ENCODE data around the gene GDI2.
"Not testable (repeated sequence)": the region's sequence is repeated elsewhere in the genome, so short reads cannot be mapped to it uniquely, and the experiment has no call there.

Gene GDI2

DNA sequence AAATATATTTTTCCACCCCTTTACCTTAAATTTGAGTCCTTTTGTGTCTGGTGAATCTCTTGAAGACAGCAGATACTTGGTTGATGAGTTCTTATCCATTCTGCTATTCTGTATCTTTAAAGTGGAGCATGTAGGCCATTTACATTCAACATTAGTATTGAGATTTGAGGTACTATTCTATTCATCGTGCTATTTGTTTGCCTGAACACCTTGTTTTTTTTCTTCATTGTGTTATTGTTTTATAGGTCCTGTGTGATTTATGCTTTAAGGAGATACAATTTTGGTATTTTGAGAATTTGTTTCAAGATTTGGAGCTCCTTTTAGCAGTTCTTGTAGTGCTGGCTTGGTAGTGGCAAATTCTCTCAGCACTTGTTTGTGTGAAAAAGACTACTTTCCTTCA is 29.9 kb downstream of the GDI2 start:
- no peak overlapping the region for H3K4me3 ChIP-seq (ENCODE audit: low read depth, low read length)
- TF ChIP-seq, protein P1, sequence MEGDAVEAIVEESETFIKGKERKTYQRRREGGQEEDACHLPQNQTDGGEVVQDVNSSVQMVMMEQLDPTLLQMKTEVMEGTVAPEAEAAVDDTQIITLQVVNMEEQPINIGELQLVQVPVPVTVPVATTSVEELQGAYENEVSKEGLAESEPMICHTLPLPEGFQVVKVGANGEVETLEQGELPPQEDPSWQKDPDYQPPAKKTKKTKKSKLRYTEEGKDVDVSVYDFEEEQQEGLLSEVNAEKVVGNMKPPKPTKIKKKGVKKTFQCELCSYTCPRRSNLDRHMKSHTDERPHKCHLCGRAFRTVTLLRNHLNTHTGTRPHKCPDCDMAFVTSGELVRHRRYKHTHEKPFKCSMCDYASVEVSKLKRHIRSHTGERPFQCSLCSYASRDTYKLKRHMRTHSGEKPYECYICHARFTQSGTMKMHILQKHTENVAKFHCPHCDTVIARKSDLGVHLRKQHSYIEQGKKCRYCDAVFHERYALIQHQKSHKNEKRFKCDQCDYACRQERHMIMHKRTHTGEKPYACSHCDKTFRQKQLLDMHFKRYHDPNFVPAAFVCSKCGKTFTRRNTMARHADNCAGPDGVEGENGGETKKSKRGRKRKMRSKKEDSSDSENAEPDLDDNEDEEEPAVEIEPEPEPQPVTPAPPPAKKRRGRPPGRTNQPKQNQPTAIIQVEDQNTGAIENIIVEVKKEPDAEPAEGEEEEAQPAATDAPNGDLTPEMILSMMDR (conservative IDR thresholded peaks at IDR 0.05; ENCODE audit: low read depth, low read length), result no peak
- no peak for DNase-seq (ENCODE audit: low read depth)

GRCh38 chr10:5782174-5782573 is 31.1 kb downstream of the GDI2 start:
- TF ChIP-seq, protein P1 (conservative IDR thresholded peaks at IDR 0.05; ENCODE audit: low read depth, low read length), result no peak
- H3K4me3 ChIP-seq (ENCODE audit: low read depth, low read length), result no peak overlapping the region
- DNase-seq (ENCODE audit: low read depth), result no peak

DNA sequence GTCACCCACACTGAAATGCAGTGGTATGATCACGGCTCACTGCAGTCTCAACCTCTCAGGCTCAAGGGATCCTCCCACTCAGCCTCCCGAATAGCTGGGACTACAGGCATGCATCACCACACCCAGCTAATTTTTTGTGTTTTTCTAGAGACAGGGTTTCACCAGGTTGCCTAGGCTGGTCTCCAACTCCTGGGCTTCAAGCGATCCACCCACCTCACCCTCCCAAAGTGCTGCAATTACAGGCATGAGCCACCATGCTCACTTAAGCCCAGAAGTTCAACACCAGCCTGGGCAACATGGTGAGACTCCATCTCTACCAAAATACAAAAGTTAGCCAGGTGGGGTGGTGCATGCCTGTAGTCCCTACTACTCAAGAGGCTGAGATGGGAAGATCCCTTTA is 33.5 kb downstream of the GDI2 start:
- H3K4me3 ChIP-seq (ENCODE audit: low read depth, low read length), result no peak overlapping the region
- TF ChIP-seq, protein P1 (conservative IDR thresholded peaks at IDR 0.05; ENCODE audit: low read depth, low read length), result no peak
- no peak for DNase-seq (ENCODE audit: low read depth)

- not testable (repeated sequence) for H3K4me3 ChIP-seq (ENCODE audit: low read depth, low read length); DNase-seq (ENCODE audit: low read depth)
These were observed 35.5 kb downstream of the GDI2 start for GRCh38 chr10:5777758-5778157.

GRCh38 chr10:5776881-5777197 is 36.4 kb downstream of the GDI2 start:
- H3K4me3 ChIP-seq (ENCODE audit: low read depth, low read length), result no peak overlapping the region
- TF ChIP-seq, protein P1 (conservative IDR thresholded peaks at IDR 0.05; ENCODE audit: low read depth, low read length), result no peak
- peak; percentile 44 for DNase-seq (ENCODE audit: low read depth)

DNA sequence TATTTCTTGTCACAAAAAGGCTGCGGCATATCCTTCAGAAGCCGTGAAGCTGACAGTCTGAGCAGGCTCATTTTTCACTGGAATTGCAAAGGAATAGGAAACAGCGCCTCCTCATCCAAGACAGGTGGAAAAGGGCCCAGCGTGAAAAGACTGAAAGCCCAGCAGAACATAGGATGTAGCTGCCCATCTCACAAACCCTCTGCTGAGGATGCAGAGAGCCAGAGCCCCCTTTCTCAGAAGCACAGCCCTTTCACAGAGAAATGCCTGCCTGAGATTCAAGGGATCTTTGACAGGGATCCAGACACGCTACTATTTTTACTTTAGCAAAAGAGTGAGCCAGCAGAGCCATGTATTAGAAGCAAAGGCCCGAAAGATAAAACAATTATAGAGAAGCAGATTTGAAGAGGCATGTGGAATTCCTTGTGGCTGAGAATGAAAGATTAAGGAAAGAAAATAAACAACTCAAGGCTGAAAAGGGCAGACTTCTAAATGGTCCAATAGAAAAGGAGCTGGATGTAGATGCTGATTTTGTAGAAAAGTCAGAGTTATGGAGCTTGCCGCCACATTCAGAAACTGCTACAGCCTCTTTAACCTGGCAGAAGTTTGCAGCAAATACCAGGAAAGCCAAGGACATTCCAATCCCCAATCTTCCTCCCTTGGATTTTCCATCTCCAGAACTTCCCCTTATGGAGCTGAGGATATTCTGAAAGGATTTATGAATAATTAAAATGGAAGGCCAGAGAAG is 36.9 kb downstream of the GDI2 start:
- no peak overlapping the region for H3K4me3 ChIP-seq (ENCODE audit: low read depth, low read length)
- peak; percentile 24 for DNase-seq (ENCODE audit: low read depth)

GRCh38 chr10:5775685-5776084 is 37.5 kb downstream of the GDI2 start:
- no peak overlapping the region for H3K4me3 ChIP-seq (ENCODE audit: low read depth, low read length)
- TF ChIP-seq, protein P1 (conservative IDR thresholded peaks at IDR 0.05; ENCODE audit: low read depth, low read length), result no peak
- no peak for DNase-seq (ENCODE audit: low read depth)

More for the DNA sequence above, 36.9 kb downstream of the GDI2 start:
- TF ChIP-seq, protein P1 (conservative IDR thresholded peaks at IDR 0.05; ENCODE audit: low read depth, low read length), result peak; percentile 37

Data from choroid plexus epithelial cell (primary cell).